AG09309 (cell line): ENCODE measurements around the gene CEP131.

Experiments
- DNase-seq: peaks from one replicate; pipeline ENCODE4 v3.0.0-alpha.2; 2010; ENCODE audit warnings: low read depth
- H3K4me3 ChIP-seq: 2 replicates; pipeline ENCODE4 v1.5.1; 2011; ENCODE audit warnings: mild to moderate bottlenecking, low read depth, low read length, moderate library complexity; ENCODE audit not compliant: control insufficient read depth
- TF ChIP-seq, protein P1 (sequence below): IDR thresholded peaks from 2 replicates; pipeline ENCODE4 v1.5.1; 2011; ENCODE audit warnings: mild to moderate bottlenecking, low read depth, low read length, inconsistent platforms; ENCODE audit not compliant: insufficient read depth, control insufficient read depth; ENCODE audit errors: missing control alignments

Gene CEP131

DNA sequence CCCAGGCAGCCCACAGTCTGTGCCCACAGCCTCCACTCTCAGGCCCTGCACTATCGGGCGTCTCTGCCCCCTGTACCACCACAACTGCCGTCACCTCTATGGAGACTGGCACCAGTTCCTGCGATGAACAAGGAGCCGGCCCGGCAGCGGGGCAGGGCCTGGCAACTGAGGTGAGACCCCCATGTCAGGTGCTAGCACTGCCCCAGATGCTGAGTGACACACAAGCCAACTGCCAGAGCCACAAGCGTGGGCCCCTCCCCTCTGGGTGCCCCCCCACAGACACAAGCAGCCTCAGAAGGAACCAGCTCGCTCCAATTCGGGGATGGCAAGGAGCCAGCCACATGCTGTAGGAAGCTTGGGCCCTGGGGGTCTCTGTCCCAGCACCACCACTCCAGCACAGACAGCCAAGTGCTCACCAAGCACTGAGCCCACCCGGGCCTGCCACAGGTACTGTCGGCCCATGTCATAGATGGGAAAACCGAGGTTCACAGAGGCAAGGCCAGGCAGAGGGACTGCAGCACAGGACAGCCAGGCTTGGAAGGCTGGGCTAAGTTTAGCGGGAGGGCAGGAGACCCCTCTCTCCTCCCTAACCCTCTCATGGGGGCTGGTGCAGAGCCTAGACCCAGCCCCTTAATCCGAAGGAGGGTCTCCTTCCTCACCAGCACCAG, 58.9 kb downstream of the CEP131 start:
- TF ChIP-seq, protein P1, sequence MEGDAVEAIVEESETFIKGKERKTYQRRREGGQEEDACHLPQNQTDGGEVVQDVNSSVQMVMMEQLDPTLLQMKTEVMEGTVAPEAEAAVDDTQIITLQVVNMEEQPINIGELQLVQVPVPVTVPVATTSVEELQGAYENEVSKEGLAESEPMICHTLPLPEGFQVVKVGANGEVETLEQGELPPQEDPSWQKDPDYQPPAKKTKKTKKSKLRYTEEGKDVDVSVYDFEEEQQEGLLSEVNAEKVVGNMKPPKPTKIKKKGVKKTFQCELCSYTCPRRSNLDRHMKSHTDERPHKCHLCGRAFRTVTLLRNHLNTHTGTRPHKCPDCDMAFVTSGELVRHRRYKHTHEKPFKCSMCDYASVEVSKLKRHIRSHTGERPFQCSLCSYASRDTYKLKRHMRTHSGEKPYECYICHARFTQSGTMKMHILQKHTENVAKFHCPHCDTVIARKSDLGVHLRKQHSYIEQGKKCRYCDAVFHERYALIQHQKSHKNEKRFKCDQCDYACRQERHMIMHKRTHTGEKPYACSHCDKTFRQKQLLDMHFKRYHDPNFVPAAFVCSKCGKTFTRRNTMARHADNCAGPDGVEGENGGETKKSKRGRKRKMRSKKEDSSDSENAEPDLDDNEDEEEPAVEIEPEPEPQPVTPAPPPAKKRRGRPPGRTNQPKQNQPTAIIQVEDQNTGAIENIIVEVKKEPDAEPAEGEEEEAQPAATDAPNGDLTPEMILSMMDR = no peak
- H3K4me3 ChIP-seq = no peak overlapping the region
- no peak for DNase-seq

DNA sequence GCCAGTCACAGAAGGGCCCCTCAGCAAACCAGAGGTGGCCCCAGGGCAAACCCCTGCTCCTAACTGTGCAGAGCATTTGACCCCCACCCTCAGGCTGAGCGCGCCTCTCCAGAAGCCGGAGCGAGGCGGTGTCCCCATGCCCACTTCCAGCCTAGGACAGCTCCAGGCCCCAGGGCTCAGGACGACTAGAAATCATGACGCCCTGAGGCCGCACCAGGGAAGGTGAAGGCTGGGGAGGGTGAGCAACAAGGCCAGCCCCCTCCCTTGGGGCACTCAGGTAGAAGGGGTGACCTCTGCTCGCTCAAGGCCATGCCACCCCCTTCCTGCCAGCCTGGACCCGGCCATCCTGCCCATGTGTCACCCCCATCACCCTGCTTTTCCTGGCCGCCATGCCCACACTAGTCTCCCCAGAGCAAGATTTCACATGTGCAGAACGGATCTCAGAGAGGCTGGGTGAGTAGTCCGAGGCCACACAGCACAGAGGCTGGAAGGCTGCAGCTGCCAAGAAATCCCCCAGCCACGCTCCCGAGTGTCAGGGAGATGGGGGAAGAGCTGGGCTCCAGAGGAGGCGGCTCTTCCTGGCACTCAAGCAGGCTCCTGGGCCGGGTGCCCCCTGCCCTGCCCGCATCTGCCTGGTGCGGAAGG, 59.6 kb downstream of the CEP131 start:
- DNase-seq = no peak
- H3K4me3 ChIP-seq = no peak overlapping the region
- TF ChIP-seq, protein P1 = no peak

DNA sequence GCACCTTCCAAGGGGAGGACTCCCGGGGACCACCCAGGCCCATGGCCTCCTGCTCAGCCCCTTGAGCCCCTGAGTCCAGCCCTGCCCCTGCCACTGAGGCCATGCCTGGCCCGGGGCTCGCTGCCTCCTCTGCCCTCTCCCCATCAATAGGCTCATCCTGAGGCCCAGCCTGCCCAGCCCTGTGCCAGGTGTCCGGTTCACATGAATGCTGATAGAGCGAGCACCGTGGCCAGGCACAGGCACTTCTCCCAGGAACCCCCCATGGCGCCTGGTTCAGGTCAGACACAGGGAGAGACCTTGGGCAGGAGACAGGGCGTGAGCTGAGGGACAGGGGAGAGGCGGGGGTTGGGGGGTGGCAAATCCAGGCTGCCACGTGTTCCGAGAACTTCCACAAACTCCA, 60.3 kb downstream of the CEP131 start:
- DNase-seq = no peak
- no peak overlapping the region for H3K4me3 ChIP-seq
- TF ChIP-seq, protein P1 = no peak

DNA sequence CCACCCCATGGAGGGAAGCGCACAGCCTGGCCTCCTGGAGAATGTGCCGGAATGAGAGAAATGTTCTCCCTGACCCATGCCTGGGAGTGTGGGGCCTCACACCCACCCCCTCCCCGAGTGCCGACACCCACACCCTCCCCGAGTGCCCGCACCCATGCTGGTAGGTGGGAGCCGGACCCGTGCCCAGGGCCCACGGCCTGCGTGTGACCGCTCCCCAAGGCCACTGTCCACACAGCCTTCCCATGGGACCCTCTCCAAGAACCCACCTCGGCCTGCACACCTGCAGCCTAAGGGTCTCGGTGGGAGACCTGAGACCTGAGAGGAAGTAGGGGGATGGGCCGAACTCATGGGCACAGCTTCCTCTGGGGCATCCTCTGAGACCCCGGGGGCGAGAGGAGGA, 60.8 kb downstream of the CEP131 start:
- TF ChIP-seq, protein P1 = no peak
- no peak for DNase-seq
- H3K4me3 ChIP-seq = no peak overlapping the region

DNA sequence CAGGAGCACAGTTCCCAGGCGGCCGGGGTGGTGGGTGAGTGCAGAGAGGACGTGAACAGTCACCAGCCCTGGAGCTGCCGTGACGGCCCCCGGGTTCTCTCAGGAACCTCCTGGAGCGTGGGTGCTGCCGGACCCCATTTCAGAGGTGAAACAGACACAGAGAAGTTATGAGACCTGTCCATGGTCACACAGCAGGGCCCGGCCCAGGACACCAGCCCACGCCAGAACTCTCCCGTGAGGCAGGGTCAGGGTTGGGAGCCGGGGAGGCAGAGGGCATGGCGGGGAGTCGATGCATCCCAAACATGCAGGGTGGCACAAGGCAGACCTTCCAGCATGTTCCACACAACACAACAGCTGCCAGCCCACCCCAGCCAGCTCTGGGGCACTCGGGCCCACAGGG, 61.2 kb downstream of the CEP131 start:
- no peak for DNase-seq

DNA sequence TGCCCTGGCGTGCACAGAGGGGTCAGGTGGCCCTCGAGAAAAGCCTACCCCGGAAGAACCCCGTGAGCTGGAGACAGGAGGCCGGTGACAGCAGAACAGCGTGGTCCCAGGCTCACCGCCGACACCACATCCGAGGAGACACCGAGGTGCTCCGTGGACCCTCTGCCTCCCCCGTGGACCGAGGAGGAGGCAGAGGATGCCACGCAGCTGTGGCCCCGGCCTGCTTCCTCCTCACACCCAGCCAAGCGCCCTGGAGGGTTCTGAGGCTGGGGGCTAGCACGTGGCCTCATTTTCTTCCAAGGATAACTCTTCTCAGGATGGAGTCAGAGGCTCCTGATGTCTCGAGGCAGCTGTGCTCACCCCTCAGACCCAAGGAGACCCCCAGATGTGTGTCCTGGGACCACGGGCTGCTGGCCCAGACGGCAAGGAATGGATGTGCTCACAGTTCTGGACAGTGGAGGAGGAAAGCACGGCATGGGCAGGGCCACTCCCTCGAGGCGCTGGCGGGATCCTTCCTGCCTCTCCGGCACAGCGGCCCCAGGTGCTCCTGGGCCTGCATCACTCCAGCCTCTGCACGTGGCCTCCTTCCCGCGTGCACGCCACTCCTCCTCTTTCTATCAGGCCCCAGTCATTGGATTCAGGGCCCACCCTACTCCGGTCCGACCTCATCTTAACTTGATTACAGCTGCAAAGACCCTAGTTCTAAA, 61.9 kb downstream of the CEP131 start:
- no peak overlapping the region for H3K4me3 ChIP-seq
- TF ChIP-seq, protein P1 = no peak
- no peak for DNase-seq

More for the DNA sequence above, 61.2 kb downstream of the CEP131 start:
- H3K4me3 ChIP-seq = no peak overlapping the region
- TF ChIP-seq, protein P1 = no peak
